ENCODE measurements around the gene GANC.

- TF ChIP-seq CTCF (conservative IDR thresholded peaks at IDR 0.05; ENCODE audit: low read length), result no peak
- TF ChIP-seq EZH2phosphoT487 (IDR thresholded peaks at IDR 0.05; ENCODE audit: borderline replicate concordance), result no peak
Observed at GRCh38 chr15:42231088-42231487, 41.9 kb upstream of the GANC start.
